Kidney epithelial cell (primary cell): Measurements from ENCODE around the gene XAGE1A. TPM values are rescaled to one million over a fixed set of nuclear protein-coding genes. Genes with fewer than 3 reads are reported as not detected.
"Not testable (repeated sequence)": the region's sequence is repeated elsewhere in the genome, so short reads cannot be mapped to it uniquely, and the experiment has no call there.

Experiments
- DNase-seq: peaks from one replicate; pipeline ENCODE4 v3.0.0-alpha.2; 2010; ENCODE audit warnings: low read depth
- H3K27me3 ChIP-seq: 2 replicates; pipeline ENCODE4 v1.6.0; 2011; ENCODE audit warnings: low read length; ENCODE audit not compliant: control insufficient read depth, insufficient read depth
- H3K36me3 ChIP-seq: 2 replicates; pipeline ENCODE4 v1.5.1; 2011; ENCODE audit warnings: low read length; ENCODE audit not compliant: control insufficient read depth, insufficient read depth
- H3K4me3 ChIP-seq: 2 replicates; pipeline ENCODE4 v1.5.1; 2011; ENCODE audit warnings: low read depth, mild to moderate bottlenecking, control low read depth, low read length
- CTCF ChIP-seq: IDR thresholded peaks from 2 replicates; pipeline ENCODE4 v1.5.1; 2011; ENCODE audit warnings: mild to moderate bottlenecking, moderate library complexity, low read length, control low read depth, inconsistent platforms; ENCODE audit not compliant: insufficient read depth, poor library complexity, severe bottlenecking
- total RNA-seq: library from RNA; depleted of rRNA; stranded (reverse); fragments of >200 nt; gene quantifications from 2 replicates; pipeline ENCODE4 v1.2.3, GENCODE V29; 2015

XAGE1A gene
- total RNA-seq, 1 donor from 2014 or later: not detected

DNA sequence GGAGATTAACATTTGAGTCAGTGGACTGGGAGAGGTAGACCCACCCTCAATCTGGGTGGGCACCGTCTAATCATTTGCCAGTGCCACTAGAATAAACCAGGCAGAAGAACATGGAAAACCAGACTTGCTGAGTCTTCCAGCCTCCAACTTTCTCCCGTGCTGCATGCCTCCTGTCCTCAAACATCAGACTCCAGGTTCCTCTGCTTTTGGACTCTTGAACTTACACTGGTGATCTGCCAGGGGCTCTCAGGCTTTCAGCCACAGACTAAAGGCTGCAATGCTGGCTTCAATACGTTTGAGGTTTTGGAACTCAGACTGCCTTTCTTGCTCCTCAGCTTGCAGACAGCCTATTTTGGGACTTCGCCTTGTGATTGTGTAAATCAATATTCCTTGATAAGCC, 45.4 kb downstream of the XAGE1A start:
- not testable (repeated sequence) for H3K4me3 ChIP-seq, H3K36me3 ChIP-seq, H3K27me3 ChIP-seq, DNase-seq

DNA sequence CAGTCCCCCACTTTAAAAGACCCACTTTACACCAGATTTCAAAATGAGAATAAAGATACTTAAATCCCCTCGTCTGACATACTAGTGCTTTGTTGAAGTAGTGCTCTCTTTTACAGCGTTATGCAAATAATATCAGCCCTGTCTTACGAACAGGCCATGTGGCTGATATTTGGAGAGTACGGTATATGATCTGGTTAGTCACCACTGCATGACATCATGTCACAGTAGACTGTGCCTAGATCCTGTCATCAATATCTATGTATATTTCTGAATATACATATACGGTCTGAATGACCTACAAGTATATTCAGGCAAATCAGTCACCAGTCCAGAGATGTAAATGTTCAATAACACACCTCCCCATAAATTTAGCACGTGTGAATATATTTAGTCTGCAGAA, 46.7 kb downstream of the XAGE1A start:
- Histone ChIP-seq H3K27me3 (no peaks in the 10 kb centered on the region), H3K36me3 (no peaks in the 10 kb centered on the region), H3K4me3 (no peak overlapping the region)
- no peak for TF ChIP-seq CTCF
- no peak for DNase-seq

GRCh38 chrX:52544147-52544840, 48.7 kb downstream of the XAGE1A start:
- no peaks in the 10 kb centered on the region for H3K36me3 ChIP-seq
- no peak for TF ChIP-seq CTCF
- DNase-seq: no peak
- no peak overlapping the region for H3K4me3 ChIP-seq
- no peaks in the 10 kb centered on the region for H3K27me3 ChIP-seq

GRCh38 chrX:52548769-52549168, 53.2 kb downstream of the XAGE1A start:
- H3K4me3 ChIP-seq, H3K36me3 ChIP-seq, DNase-seq, H3K27me3 ChIP-seq: not testable (repeated sequence)

Other genes with a start within 250 kb of the XAGE1A start
- not detected in 2 replicates for gene XAGE2, start 126.8 kb upstream of the XAGE1A start, total RNA-seq
- not detected in 2 replicates for gene XAGE1B, start 21.3 kb downstream of the XAGE1A start, total RNA-seq
- gene SSX7, start 159.1 kb downstream of the XAGE1A start, total RNA-seq: not detected in 2 replicates
- not detected in 2 replicates for gene SSX2, start 211.4 kb downstream of the XAGE1A start, total RNA-seq